ENCODE data around the gene DLG1.
"Not testable (repeated sequence)": the region's sequence is repeated elsewhere in the genome, so short reads cannot be mapped to it uniquely, and the experiment has no call there.

DNA sequence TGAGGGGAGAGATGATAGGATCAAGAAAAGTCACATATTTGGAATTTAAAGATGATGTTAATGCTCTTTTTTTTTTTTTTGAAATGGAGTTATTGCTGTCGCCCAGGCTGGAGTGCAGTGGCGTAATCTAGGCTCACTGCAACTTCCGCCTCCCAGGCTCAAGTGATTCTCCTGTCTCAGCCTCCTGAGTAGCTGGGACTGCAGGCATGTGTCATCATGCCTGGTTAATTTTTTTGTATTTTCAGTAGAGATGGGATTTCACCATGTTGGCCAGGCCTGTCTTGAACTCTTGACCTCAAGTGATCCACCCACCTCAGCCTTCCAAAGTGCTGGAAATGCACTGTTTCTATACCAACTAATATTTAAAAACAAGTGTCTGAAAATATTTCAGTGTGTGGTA lies 104.7 kb downstream of the DLG1 start:
- TF ChIP-seq, protein P1, sequence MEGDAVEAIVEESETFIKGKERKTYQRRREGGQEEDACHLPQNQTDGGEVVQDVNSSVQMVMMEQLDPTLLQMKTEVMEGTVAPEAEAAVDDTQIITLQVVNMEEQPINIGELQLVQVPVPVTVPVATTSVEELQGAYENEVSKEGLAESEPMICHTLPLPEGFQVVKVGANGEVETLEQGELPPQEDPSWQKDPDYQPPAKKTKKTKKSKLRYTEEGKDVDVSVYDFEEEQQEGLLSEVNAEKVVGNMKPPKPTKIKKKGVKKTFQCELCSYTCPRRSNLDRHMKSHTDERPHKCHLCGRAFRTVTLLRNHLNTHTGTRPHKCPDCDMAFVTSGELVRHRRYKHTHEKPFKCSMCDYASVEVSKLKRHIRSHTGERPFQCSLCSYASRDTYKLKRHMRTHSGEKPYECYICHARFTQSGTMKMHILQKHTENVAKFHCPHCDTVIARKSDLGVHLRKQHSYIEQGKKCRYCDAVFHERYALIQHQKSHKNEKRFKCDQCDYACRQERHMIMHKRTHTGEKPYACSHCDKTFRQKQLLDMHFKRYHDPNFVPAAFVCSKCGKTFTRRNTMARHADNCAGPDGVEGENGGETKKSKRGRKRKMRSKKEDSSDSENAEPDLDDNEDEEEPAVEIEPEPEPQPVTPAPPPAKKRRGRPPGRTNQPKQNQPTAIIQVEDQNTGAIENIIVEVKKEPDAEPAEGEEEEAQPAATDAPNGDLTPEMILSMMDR (conservative IDR thresholded peaks at IDR 0.05; ENCODE audit: low read length) = not testable (repeated sequence)
- not testable (repeated sequence) for TF ChIP-seq EZH2phosphoT487 (IDR thresholded peaks at IDR 0.05; ENCODE audit: borderline replicate concordance, low read depth, low read length)
